HG02938 (cell line): ENCODE data around the gene ATP1A4.

ENCODE experiments used
- ATAC-seq: cut with Tn5 transposase; IDR thresholded peaks from one replicate; pipeline ENCODE4 v1.9.1; 2021; ENCODE audit warnings: mild to moderate bottlenecking, moderate library complexity; ENCODE audit not compliant: unreplicated experiment

Gene ATP1A4

GRCh38 chr1:160139840-160140239 lies 11.6 kb upstream of the ATP1A4 start:
- no peak for ATAC-seq

GRCh38 chr1:160143695-160144094 lies 7.7 kb upstream of the ATP1A4 start:
- ATAC-seq, result no peak

GRCh38 chr1:160144921-160145320 lies 6.5 kb upstream of the ATP1A4 start:
- ATAC-seq, result no peak

- ATAC-seq, result no peak
Observed at GRCh38 chr1:160146107-160146506, 5.3 kb upstream of the ATP1A4 start.

- no peak for ATAC-seq
Observed at GRCh38 chr1:160148121-160148520, 3.3 kb upstream of the ATP1A4 start.

- ATAC-seq, result no peak
Observed at GRCh38 chr1:160149233-160149632, 2.2 kb upstream of the ATP1A4 start.

GRCh38 chr1:160149716-160150115 lies 1.7 kb upstream of the ATP1A4 start:
- ATAC-seq, result no peak

GRCh38 chr1:160154790-160155189 lies 3.4 kb downstream of the ATP1A4 start:
- ATAC-seq, result no peak

- no peak for ATAC-seq
Observed at GRCh38 chr1:160156361-160156760, 5.0 kb downstream of the ATP1A4 start.

GRCh38 chr1:160157174-160157573 lies 5.8 kb downstream of the ATP1A4 start:
- no peak for ATAC-seq

- ATAC-seq, result no peak
Observed at GRCh38 chr1:160158031-160158430, 6.6 kb downstream of the ATP1A4 start.

GRCh38 chr1:160158534-160158933 lies 7.1 kb downstream of the ATP1A4 start:
- ATAC-seq, result no peak

- no peak for ATAC-seq
Observed at GRCh38 chr1:160159846-160160245, 8.4 kb downstream of the ATP1A4 start.

GRCh38 chr1:160161965-160162705 lies 10.7 kb downstream of the ATP1A4 start:
- no peak for ATAC-seq

GRCh38 chr1:160162931-160163330 lies 11.5 kb downstream of the ATP1A4 start:
- no peak for ATAC-seq

- ATAC-seq, result no peak
Observed at GRCh38 chr1:160163615-160164014, 12.2 kb downstream of the ATP1A4 start.

- ATAC-seq, result no peak
Observed at GRCh38 chr1:160164121-160164520, 12.7 kb downstream of the ATP1A4 start.

GRCh38 chr1:160166166-160166868 lies 14.9 kb downstream of the ATP1A4 start:
- ATAC-seq, result no peak

- ATAC-seq, result no peak
Observed at GRCh38 chr1:160167056-160167455, 15.7 kb downstream of the ATP1A4 start.

- no peak for ATAC-seq
Observed at GRCh38 chr1:160167580-160167979, 16.2 kb downstream of the ATP1A4 start.

- ATAC-seq, result no peak
Observed at GRCh38 chr1:160168016-160168415, 16.6 kb downstream of the ATP1A4 start.

- no peak for ATAC-seq
Observed at GRCh38 chr1:160168609-160169369, 17.4 kb downstream of the ATP1A4 start.
